Stimulated activated CD8-positive, alpha-beta memory T cell treated with anti-CD3 and anti-CD28 coated beads, Interleukin-7, amount 100 ng/mL, for 4 hours (primary cell): Measurements from ENCODE around the gene NVL.
A peak's percentile ranks its signal among the peaks of the same experiment; 100 is the strongest.
"Not testable (repeated sequence)": the region's sequence is repeated elsewhere in the genome, so short reads cannot be mapped to it uniquely, and the experiment has no call there.

Experiments used
- DNase-seq, 2 donors: peaks; one replicate each; pipeline ENCODE4 v3.0.0-alpha.2; 2020; ENCODE audit warnings: low read depth in 2 of 2

NVL gene

DNA sequence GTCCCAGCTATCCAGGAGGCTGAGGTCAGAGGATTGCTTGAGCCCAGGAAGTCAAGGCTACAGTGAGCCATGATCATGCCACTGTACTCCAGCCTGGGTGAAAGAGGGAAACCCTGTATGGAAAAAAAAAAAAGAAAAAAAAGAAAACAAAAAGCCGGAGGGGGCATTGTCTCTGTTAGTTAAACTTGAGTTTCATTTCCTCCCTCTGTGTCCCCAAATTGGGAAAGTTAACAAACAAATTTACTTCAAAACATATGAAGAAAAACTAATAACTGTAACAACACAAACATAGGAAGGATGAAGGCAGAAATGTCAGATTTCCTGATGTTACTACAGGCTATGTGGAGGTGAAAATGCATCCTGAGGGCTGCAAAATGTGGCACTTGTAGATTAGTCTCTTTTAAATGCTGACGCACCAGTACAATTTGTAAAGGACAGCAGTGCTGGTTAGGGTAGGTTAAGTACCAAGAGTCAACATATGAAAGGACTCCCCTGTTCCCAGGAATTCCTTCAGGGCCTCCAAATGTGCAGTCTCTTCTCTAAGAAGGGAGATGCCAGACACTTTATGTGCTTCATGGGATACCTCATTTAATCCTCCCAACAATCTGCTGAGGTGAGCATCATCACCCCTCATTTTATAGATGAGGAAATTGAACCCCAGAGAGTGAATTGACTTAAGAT, 94.0 kb downstream of the NVL start:
- no peak for DNase-seq

- no peak for DNase-seq
Observed at GRCh38 chr1:224234017-224234416, 96.0 kb downstream of the NVL start.

DNA sequence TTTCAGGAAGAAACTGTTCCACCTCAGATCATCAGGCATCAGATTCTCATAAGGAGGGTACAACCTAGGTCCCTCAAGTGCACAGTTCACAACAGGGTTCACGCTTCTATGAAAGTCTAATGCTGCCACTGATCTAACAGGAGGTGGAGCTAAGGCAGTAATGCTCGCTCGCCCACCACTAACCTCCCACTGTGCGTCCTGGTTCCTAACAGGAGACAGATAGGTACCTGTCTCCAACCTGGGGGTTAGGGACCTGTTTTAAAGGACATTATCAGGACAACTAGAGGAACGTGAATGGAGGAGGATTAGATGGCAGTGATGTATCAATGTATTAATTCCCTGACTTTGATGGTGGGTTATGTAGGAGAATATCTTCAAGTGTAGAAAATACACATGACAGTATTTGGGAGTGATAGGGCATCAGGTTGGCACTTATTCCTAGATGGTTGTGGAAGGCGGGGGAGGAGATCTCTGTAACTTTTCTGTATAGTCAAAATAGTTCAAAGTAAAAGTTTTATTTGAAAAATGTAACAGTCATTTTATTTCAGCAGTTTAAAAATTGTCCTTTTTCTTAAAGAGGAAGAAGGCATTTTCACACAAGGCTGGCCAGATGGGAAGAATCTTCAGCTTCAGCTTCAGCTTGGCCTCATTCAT, 103.0 kb downstream of the NVL start:
- no peak for DNase-seq

GRCh38 chr1:224223819-224224714, 105.9 kb downstream of the NVL start:
- no peak for DNase-seq

DNA sequence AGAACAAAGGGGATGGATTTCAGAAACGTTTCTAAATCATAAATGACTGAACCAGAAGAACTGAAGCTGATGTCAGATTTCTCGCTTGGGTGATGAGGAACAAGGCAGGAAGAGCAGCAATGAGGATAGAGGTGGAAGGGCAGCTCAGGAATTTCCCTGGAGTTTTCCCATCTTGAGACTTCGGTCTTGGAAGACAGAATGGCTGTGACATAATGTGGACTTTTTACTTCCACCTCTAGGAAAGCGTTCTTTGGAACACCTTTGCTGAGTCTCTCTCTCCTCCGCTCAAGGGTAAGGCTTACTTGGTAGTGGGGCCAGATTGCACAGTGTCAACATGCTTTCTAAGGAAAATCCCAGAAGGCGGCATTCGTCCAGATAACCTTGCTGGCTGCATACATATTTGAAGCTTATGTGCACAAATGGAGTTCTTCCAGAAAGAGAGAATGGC, 110.3 kb downstream of the NVL start:
- DNase-seq = no peak

DNA sequence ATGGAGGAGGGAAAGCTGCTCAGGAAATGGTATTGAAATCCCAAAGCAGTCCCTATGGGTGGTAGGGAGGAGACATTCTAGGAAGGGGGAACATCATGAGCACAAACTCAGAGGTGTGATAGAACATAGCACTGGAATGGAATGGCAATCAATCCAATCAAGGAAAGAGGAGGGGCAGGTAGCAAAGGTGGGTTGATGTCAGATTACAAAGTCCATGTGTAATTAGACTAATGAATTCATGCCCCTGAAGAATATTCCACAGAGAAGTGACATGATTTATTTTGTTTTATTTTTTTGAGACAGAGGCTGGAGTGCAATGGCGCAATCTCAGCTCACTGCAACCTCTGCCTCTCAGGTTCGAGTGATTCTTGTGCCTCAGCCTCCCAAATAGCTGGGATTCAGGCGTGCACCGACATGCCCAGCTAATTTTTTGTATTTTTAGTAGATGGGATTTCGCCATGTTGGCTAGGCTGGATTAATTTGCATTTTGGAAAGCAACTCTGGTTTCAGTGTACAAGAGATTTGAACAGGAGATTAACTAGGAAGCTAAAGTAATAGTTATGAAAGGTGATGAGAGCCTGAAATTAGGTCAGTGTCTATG, 110.9 kb downstream of the NVL start:
- DNase-seq = no peak

DNA sequence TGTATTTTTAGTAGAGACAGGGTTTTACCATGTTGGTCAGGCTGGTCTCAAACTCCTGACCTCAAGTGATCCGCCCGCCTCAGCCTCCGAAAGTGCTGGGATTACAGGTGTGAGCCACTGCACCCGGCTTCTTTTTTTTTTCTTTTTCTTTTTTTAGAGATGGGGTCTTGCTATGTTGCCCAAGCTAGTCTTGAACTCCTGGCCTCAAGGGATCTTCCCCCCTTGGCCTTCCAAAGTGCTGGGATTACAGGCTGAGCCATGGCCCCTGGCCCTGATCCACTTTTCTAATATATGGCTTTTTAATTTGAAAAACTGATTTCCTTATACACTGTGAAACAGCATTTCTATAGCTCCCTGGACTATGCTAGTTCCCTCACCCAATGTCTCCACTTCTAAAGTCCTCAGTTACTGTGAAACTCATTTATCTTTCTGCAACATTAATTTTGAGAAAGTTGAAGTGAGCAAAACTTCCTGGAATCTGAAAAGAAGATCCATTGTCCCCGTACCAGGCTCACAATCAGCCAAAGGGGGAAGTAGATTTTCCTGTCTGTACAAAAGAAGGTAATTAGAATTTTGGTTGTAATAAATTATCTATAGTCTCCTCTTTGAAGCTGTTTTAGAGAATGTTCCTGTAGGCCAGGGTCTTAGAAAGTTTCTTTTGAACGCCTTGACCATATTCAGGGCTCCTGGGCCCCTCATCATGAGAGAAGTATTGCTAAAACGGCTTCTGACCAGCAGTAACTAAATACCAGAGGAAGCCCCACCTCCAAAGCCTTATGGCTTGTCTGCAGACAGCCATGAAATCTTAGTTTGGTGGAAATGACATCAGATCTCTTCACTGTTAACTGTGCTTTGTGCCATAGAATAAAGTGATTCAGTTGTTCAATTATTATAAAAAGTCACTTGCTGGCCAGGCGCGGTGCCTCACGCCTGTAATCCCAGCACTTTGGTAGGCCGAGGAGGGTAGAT, 112.0 kb downstream of the NVL start:
- no peak for DNase-seq

DNA sequence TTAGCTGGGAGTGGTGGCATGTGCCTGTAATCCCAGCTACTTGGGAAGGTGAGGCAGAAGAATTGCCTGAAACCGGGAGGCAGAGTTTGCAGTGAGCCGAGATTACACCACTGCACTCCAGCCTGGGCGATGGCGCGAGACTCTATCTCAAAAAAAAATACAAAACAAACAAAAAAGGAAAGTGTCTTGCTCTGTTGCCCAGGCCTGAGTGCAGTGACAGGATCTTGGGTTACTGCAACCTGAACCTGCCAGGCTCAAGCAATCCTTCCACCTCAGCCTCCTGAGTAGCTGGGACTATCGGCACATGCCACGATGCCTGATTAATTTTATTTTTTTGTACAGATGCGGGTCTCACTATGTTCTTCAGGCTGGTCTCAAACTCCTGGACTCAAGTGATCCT, 113.6 kb downstream of the NVL start:
- no peak for DNase-seq

DNA sequence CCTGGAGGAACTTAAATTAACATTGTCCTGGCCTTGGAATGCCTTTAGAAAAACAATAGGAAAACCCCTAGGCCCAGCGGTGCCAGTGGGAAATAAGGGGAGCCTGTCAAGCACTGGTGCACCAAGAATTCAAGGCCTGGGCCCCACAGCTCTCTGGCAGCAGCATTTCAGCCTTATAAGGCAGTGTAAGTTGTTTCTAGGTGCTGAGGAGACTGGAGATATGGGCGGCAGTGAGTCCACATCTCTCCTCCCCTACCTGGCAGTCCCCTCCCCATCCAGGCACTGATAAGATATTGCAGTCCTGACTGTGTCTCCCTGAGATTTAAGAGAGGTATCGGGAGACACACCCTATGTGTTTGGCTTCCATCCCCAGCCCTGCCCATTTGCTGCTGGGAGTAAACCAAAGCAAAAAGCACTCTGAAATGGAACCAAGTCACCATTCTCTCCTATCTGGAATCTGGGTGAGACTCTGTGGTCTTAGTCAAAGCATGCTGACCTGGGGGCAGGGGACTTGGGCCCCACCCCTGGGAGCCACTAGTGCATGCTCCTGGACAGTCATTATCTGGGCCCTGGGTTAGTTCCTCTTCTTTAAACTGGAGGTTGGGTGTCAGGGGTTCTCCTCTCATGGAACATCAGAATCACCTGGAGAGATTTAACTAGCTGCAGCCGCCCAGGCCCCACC, 116.4 kb downstream of the NVL start:
- DNase-seq = no peak

DNA sequence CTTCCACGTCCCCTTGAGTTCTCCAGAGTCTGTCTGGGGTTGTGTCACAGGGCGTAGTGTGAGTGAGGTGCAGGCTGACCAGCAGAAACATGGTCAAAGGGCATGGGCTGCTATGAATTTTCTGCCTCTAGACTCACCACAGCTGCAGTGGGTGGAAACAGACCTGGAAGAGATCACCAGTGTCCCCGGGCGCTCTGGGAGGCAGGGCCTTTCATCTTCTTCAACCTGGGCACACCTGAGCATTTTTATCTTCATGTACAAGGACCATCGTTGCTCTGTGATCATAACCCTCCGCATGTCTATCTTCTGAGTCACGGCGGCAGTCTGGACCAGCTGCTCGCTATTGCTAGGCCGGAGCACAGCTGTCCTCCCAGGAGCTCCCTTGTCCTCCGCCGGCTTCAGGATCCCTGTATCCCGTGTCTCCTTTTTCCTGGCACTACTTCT, 117.3 kb downstream of the NVL start:
- no peak for DNase-seq

DNA sequence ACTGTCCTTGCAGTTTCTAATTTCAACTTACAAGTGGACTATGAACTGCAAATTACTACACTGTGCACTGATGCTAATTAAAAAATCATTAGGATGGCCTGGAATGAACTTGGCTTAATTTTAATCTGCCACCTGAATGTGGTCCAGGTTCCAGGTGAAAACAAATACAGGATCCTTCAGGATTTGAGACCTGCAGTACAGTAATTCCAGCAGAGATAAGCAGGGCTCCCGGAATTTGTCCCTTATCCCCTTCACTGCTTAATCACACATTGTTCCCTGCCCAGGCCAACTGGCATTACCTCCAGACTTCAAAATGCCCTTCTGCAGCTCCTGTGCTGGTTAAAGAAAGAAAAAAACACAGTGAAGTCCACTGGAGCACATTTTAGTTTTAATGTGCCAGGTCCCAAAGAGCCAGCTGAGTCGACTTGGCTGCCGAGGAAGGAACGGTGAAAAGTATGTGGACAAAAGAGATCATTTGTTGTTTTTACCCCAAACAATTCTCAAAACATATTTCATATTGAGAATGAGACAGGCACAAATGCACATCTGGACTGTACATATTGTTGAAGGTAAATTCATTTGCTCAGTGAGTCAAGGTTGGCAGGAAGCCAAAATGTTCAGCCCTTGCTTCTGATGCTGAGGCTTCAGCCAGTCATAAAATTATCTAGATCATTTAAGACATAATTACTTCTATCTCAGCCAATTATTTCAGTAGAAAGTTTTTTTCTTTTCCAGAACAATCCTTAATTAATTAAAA, 118.6 kb downstream of the NVL start:
- DNase-seq = no peak

DNA sequence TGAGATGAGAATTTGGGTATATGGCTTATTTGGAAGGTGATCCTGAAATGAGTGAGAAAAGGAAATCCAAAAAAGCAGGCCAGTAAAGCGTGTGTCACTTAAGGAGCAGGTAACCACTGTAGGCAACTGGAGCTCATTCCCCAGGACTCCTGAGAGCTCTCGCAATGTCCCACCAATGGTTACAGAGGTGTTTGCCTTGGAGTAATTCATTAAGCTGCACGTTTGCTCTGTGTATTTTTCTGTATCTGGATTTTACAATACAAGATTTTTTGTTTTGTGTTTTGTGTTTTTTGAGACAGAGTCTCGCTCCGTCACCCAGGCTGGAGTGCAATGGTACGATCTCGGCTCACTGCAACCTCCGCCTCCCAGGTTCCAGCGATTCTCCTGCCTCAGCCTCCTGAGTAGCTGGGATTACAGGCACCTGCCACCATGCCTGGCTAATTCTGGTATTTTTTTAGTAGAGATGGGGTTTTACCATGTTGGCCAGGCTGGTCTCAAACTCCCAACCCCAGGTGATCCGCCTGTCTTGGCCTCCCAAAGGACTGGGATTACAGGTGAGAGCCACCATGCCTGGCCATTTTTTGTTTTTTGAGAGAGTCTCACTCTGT, 123.9 kb downstream of the NVL start:
- not testable (repeated sequence) for DNase-seq

- DNase-seq = peak; percentile 20 to 33
Observed at GRCh38 chr1:224205438-224205840, 124.5 kb downstream of the NVL start.

- DNase-seq = no peak
Observed at GRCh38 chr1:224203243-224204016, 126.5 kb downstream of the NVL start.

DNA sequence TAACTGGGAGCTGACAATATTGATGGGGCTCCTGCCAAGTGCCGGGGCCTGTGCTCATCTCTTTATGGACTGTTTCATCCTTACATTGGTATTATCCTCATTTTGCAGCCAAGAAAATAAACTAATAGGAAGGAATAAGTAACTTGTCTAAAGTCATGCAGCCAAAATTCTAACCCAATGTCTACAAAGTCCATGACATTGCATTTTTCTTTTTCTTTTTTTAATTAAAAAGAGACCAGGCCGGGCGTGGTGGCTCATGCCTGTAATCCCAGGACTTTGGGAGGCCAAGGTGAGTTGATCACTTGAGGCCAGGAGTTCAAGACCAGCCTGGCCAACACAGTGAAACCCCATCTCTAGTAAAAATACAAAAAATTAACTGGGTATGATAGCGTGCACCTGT, 128.1 kb downstream of the NVL start:
- DNase-seq = no peak

- DNase-seq = no peak
Observed at GRCh38 chr1:224201383-224201782, 128.6 kb downstream of the NVL start.

DNA sequence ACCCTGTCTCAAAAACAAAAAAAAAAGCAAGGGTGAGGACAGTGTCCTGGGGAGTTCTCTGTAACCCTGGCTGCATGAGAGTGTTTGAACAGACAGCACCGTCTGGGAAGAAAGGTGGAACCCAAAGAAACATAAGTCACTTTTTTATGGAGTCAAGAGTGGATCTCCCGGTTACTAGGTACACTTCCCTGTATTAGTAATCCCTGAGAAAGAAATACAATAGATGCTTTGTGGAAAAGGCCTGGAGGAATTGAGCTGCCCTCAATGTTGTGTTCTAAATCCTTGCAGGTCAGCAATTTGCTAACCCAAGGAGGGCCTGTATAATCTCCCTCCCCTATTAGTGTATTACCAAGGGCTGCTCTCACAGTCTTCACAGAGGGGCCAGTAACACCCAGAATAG, 130.3 kb downstream of the NVL start:
- no peak for DNase-seq

GRCh38 chr1:224198572-224198971, 131.4 kb downstream of the NVL start:
- DNase-seq = no peak
